HFFc6 (cell line): Measurements from ENCODE around the gene GDF7. TPM values are rescaled to one million over a fixed set of nuclear protein-coding genes. Genes with fewer than 3 reads are reported as not detected.

ENCODE experiments used
- DNase-seq: peaks from one replicate; pipeline ENCODE4 v3.0.0-alpha.2; 2018
- H3K27ac Mint-ChIP-seq: 2 replicates; pipeline ENCODE4 v1.8.0; 2020; ENCODE audit warnings: mild to moderate bottlenecking, mixed read lengths
- H3K27me3 Mint-ChIP-seq: 2 replicates; pipeline ENCODE4 v1.8.0; 2021; ENCODE audit warnings: mild to moderate bottlenecking, moderate library complexity, mixed read lengths; ENCODE audit not compliant: insufficient read depth
- H3K36me3 Mint-ChIP-seq: 2 replicates; pipeline ENCODE4 v1.8.0; 2021; ENCODE audit warnings: low read depth, mixed read lengths
- H3K4me1 Mint-ChIP-seq: 2 replicates; pipeline ENCODE4 v1.8.0; 2020; ENCODE audit warnings: low read depth, mixed read lengths
- H3K4me3 Mint-ChIP-seq: 2 replicates; pipeline ENCODE4 v1.8.0; 2020; ENCODE audit warnings: mild to moderate bottlenecking, moderate library complexity, mixed read lengths
- H3K9me3 Mint-ChIP-seq: 2 replicates; pipeline ENCODE4 v1.8.0; 2020; ENCODE audit warnings: mild to moderate bottlenecking, mixed read lengths
- CTCF ChIP-seq: fragments of 200-600 bp; sonication (generic); IDR thresholded peaks from 2 replicates; pipeline ENCODE4 v1.5.0; 2021; ENCODE audit warnings: antibody characterized with exemption, mild to moderate bottlenecking
- total RNA-seq, 6 experiments: library from RNA; stranded (reverse); fragmentation: NEBNext Ultra II Directional; extraction: Animal tissue kit (Norgen Biotek cat#: 25700); gene quantifications; 2 replicates in 1 of 6; 3 replicates in 5 of 6; pipeline ENCODE4 v1.2.3, GENCODE V29; 2021

Gene GDF7
- total RNA-seq, 6 experiments from 2014 or later, result 0.05 TPM; not detected in 5

DNA sequence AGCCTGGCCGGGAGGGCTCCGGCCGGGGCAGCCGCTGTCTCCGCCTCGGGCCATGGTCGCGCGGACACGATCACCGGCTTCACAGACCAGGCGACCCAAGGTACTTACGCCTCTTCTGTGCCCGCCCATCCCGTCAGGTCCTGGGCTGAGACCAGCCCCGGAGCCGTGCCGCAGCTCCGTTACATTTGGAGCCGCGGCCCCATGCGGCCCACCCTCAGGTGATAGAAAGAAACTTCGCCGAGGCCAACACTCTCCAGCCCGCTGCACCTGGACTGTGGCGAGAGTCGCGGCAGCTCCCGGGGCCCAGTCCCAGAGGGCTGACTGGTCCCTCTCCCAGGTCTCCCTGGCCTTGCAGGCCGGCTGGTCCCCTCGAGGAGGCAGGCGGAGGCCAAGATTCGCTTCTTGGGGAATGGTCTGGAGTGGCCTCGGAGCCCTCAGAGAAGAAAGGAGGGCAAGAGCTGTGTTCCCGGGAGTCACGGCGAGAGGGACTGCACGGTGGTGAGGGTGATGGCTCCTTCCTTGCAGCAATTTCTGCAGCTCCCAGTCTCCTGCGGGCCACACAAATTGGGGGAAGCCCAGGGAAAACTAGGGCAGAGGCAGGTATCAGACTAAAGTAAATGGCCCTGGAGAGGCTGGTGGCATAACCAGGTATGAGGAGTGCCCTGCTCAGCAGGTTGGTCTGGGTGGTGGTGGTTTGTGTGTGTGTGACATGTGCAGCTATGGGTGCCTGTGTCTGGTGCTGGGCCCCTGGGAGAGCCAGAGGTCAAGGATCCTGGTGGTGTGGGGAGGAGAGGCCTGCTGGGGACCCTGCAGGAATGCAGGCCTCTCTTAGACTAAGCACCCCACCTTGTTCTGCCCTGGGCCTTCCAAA is 822 bp downstream of the GDF7 start:
- H3K36me3 Mint-ChIP-seq, result no peaks in the 10 kb centered on the region
- H3K4me3 Mint-ChIP-seq, result no peak overlapping the region
- no peak for TF ChIP-seq CTCF
- no peaks in the 10 kb centered on the region for H3K9me3 Mint-ChIP-seq
- no peaks in the 10 kb centered on the region for H3K4me1 Mint-ChIP-seq
- H3K27ac Mint-ChIP-seq, result no peak overlapping the region
- H3K27me3 Mint-ChIP-seq, result peaks cover 31% of the 10 kb centered on the region
- no peak for DNase-seq

DNA sequence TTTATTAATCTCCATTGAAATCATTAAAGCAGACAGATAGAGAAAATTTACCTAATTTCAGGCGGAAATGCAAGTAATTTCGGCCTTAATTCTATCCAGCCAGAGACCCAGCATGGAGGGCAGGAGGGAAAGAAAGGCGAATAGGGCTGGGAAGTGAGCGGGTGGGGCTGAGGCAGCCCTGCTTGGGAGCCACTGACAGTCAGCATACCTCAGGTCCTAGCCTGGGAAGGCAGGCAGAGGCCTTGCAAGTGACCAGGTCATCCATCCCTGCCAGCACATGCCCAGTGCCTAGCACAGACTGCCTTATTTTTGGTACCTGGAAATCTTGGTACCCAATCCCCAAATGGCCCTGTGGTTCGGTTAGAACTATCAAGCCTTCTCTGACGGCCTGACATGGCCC is 1.5 kb downstream of the GDF7 start:
- DNase-seq, result no peak
- peaks cover 26% of the 10 kb centered on the region for H3K27me3 Mint-ChIP-seq
- H3K4me3 Mint-ChIP-seq, result no peak overlapping the region
- no peaks in the 10 kb centered on the region for H3K9me3 Mint-ChIP-seq
- H3K36me3 Mint-ChIP-seq, result no peaks in the 10 kb centered on the region
- TF ChIP-seq CTCF, result no peak
- no peaks in the 10 kb centered on the region for H3K4me1 Mint-ChIP-seq
- no peak overlapping the region for H3K27ac Mint-ChIP-seq

DNA sequence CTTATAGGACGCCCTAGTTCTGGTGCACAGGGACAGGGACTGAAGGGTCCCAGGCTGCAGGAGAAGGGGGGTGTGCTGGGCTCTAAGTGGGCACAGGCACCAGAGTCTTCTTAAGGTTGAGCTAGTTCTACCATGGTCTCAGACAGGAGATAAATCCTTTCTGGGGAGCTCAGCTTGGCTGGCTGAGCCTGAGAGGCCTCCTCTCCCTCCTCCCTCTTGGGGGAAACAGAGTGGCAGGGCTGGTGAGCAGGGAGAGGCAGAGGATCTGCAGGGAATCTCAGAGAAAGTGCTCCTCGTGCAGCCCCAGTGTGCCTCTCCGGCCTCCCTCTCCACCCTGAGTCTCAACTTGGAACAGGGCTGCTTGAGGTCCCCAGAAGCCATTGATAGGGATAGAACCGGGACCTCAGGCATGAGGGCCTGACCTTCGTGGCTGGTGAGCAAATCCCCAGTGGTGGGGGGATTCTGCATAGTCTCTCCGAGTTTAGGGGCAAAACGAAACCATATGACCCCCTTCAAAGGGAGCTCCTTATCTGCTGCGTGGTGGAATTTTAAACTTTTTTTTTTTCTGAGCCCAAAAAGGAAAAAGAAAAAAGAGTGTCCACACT is 2.0 kb downstream of the GDF7 start:
- no peak for TF ChIP-seq CTCF
- Mint-ChIP-seq H3K27ac (no peak overlapping the region), H3K36me3 (no peaks in the 10 kb centered on the region), H3K9me3 (no peaks in the 10 kb centered on the region), H3K27me3 (peaks cover 22% of the 10 kb centered on the region), H3K4me3 (no peak overlapping the region), H3K4me1 (no peaks in the 10 kb centered on the region)
- DNase-seq, result no peak

- peaks cover 18% of the 10 kb centered on the region for H3K27me3 Mint-ChIP-seq
- peaks cover 4% of the 10 kb centered on the region for H3K4me1 Mint-ChIP-seq
- H3K9me3 Mint-ChIP-seq, result no peaks in the 10 kb centered on the region
- TF ChIP-seq CTCF, result no peak
- no peak overlapping the region for H3K27ac Mint-ChIP-seq
- no peak for DNase-seq
- no peak overlapping the region for H3K4me3 Mint-ChIP-seq
- no peaks in the 10 kb centered on the region for H3K36me3 Mint-ChIP-seq
These were observed 2.8 kb downstream of the GDF7 start for GRCh38 chr2:20669562-20670314.

DNA sequence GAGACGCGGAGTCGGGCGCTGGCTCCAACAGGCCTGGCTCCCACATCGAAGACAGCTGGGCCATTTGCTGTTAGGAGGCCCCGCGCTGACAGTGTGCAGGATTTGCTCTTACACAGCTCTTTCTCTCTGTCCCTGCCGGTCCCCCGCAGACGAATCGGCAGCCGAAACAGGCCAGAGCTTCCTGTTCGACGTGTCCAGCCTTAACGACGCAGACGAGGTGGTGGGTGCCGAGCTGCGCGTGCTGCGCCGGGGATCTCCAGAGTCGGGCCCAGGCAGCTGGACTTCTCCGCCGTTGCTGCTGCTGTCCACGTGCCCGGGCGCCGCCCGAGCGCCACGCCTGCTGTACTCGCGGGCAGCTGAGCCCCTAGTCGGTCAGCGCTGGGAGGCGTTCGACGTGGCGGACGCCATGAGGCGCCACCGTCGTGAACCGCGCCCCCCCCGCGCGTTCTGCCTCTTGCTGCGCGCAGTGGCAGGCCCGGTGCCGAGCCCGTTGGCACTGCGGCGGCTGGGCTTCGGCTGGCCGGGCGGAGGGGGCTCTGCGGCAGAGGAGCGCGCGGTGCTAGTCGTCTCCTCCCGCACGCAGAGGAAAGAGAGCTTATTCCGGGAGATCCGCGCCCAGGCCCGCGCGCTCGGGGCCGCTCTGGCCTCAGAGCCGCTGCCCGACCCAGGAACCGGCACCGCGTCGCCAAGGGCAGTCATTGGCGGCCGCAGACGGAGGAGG is 3.5 kb downstream of the GDF7 start:
- peaks cover 11% of the 10 kb centered on the region for H3K4me1 Mint-ChIP-seq
- H3K9me3 Mint-ChIP-seq, result no peaks in the 10 kb centered on the region
- H3K4me3 Mint-ChIP-seq, result no peak overlapping the region
- TF ChIP-seq CTCF, result no peak
- DNase-seq, result no peak
- H3K27ac Mint-ChIP-seq, result no peak overlapping the region
- no peaks in the 10 kb centered on the region for H3K36me3 Mint-ChIP-seq
- H3K27me3 Mint-ChIP-seq, result peaks cover 15% of the 10 kb centered on the region
